ENCODE results near the gene RAET1L.

Gene RAET1L

DNA sequence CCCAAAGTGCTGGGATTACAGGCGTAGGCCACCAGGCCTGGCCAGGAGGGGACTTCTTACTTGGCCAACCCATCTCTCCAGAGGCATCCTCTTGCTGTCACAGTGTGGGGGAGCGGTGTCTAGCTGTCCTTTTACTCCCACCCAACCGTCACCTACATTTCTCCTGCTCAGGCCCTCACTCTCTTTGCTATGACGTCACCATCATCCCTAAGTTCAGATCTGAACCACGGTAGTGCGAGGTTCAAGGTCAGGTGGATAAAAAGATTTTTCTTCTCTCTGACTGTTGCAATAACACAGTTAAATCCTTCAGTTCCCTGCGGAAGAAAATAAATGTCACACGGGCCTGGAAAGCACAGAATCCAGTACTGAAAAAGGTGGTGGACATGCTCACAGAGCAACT, 7.3 kb upstream of the RAET1L start:
- no peak for TF ChIP-seq ZFX (IDR thresholded peaks at IDR 0.05)
- TF ChIP-seq, protein P1, sequence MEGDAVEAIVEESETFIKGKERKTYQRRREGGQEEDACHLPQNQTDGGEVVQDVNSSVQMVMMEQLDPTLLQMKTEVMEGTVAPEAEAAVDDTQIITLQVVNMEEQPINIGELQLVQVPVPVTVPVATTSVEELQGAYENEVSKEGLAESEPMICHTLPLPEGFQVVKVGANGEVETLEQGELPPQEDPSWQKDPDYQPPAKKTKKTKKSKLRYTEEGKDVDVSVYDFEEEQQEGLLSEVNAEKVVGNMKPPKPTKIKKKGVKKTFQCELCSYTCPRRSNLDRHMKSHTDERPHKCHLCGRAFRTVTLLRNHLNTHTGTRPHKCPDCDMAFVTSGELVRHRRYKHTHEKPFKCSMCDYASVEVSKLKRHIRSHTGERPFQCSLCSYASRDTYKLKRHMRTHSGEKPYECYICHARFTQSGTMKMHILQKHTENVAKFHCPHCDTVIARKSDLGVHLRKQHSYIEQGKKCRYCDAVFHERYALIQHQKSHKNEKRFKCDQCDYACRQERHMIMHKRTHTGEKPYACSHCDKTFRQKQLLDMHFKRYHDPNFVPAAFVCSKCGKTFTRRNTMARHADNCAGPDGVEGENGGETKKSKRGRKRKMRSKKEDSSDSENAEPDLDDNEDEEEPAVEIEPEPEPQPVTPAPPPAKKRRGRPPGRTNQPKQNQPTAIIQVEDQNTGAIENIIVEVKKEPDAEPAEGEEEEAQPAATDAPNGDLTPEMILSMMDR (conservative IDR thresholded peaks at IDR 0.05) = no peak
- H3K27ac ChIP-seq = no peak overlapping the region

DNA sequence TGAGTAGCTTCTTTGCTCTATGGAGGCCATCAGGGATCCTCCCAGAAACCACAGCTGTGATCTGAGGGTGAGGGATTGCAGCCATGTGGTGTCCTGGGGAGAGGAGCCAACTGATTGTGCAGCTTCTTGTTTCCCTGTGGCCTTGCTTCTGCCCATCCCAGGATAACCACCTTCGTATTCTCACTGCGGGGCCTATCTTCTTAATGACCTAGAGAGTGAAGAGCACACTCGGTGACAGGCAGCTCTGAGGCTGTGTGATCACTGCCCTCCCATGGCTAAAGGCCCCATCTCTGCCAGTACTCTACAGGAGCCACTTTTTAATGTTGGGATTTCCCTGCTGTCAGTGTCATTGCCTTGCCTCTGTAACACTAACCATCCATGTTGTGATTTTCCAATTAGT, 5.3 kb upstream of the RAET1L start:
- TF ChIP-seq, protein P1 (conservative IDR thresholded peaks at IDR 0.05) = no peak
- no peak for TF ChIP-seq ZFX (IDR thresholded peaks at IDR 0.05)
- no peak overlapping the region for H3K27ac ChIP-seq

DNA sequence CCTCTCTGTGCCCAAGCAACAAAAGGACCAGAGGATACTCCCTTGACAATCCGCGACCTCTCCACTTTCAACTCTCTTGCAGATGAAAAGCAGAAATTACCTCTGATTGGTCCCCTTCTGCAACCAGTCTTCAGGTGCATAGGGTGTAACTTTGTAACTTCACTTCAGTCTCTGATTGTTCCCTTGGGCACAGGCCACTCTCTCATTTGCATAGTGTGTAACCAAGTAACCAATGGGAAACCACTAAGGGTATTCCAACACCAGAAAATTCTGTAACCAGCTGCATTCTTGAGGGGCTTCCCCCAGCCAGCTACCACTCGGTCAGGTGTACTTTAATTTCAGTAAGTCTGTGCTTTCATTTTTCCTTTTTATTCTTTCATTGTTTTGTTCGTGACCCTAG, 4.4 kb upstream of the RAET1L start:
- TF ChIP-seq, protein P1 (conservative IDR thresholded peaks at IDR 0.05) = no peak
- TF ChIP-seq ZFX (IDR thresholded peaks at IDR 0.05) = no peak
- no peak overlapping the region for H3K27ac ChIP-seq

DNA sequence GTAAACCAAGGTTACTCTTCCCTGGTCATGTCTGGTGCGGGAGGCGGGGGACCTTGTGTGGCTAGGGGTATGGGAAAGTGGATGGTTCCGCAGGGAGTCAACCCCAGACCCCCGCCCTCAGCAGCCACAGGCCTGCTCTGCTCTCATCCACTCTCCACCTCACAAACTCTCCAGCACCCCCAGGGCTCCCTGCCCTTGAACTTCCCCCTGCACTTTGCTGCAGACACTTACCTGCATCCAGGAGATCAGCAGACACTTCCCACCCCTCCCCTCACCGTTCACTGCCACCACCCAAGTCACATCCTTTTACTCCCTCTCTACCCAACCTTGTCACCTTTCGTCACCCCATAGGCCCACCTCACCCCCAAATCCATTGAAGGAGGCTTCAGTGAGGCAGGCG, 3.9 kb upstream of the RAET1L start:
- H3K27ac ChIP-seq = no peak overlapping the region
- no peak for TF ChIP-seq ZFX (IDR thresholded peaks at IDR 0.05)
- TF ChIP-seq, protein P1 (conservative IDR thresholded peaks at IDR 0.05) = no peak

DNA sequence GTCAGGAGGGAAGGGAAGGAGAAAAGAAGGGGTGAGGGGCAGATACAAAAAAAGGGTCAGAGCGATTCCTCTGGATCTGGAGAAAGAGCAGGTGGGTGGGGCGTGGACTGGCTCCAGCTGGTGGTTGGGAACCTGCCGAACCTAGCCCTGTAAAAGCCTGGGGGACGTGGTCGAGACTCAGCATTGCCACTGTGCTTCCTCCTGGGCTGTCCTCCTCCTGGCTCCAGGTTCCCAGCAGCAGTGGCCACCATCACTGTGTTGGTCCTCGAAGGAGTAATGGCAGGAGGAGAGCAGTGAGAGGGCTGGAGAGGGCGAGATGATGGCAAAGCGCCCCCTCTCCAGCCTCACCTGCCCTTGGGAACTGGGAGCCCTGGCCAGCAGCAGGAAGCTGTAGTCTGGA, 3.5 kb upstream of the RAET1L start:
- H3K27ac ChIP-seq = no peak overlapping the region
- TF ChIP-seq, protein P1 (conservative IDR thresholded peaks at IDR 0.05) = no peak
- no peak for TF ChIP-seq ZFX (IDR thresholded peaks at IDR 0.05)

DNA sequence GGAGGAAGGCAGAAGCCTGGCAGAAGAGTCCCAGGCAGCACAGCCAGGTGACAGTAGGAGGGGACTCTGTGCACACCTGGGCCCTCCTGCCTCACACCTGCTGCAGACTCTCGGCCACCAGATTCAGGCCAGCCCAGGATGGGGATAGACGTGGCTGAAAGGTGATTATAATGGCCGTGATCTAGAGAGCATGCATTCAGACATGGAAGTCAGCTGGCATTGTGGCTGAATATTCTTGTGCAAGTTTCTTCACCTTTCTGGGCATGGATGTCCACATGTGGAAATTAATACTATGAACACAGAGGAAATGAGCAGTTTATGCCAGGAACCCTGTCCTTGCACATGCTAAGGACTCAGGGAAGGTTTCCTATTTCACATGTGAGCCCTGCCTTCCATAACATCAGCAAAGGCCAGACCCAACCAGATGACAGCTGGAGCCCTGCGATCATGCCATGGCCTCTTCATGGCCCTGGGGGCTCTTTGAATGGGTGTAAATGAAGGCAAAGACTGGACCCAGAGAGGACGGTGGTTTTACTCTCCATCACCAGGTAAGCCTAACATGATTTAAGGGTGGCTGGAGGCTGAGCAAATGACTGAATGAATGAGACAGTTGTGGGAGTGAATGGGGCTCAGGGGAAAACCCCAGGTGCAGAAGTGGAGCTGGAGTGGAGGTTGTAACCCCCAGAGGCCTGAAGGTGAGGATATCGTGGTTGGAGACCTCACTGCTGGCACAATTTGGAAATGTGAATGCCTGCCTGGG, 2.7 kb upstream of the RAET1L start:
- TF ChIP-seq, protein P1 (conservative IDR thresholded peaks at IDR 0.05) = no peak
- TF ChIP-seq ZFX (IDR thresholded peaks at IDR 0.05) = no peak
- H3K27ac ChIP-seq = no peak overlapping the region

DNA sequence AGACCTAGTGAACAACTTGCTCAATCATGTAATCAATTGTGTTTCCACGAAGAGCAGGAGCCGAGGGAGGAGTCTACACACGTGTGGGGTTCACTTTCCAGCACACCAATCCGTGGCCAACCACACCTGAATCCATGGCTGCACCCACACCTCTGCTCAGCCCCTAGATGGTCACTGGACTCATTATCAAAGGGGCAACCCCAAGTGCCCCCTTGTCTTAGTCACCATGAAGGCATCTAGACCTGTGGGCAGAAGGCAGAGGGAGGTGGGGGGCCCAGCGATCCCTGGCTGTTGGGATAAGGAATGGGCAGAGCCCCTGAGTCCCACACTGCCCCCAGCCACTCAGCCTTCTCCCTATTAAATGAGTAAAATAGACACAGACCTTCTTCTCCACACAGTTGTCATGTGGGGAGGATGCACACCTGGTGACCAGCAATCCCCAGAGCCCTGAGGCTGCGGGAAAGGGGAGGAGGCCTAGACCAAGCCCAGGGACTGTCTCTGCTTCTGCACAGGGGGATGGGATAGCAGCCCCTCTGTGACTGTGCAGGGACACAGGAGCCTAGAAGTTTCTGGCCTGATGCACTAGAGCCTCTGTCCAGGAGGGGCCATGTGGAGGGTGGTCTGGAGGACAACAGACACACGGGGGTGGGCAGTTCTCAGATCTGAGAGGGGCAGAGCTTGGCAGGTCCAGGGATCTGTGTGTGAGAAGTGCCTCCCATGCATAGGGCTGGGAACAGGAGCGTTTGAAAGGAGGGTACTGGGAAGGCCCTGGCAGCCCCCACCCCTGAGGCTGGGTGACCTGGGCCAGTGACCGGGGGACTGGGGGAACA, 1.9 kb upstream of the RAET1L start:
- no peak for TF ChIP-seq ZFX (IDR thresholded peaks at IDR 0.05)
- TF ChIP-seq, protein P1 (conservative IDR thresholded peaks at IDR 0.05) = no peak
- no peak overlapping the region for H3K27ac ChIP-seq
